Kasumi-1 (cell line): ENCODE data around the gene KRTAP4-3.
"Not testable (repeated sequence)": the region's sequence is repeated elsewhere in the genome, so short reads cannot be mapped to it uniquely, and the experiment has no call there.

Source experiments
- DNase-seq, 2 experiments: peaks; one replicate each; lab custom pipeline; 2025; lab: John Stamatoyannopoulos, UW

KRTAP4-3 gene

GRCh38 chr17:41151525-41151924 is 16.5 kb downstream of the KRTAP4-3 start:
- DNase-seq: no peak

DNA sequence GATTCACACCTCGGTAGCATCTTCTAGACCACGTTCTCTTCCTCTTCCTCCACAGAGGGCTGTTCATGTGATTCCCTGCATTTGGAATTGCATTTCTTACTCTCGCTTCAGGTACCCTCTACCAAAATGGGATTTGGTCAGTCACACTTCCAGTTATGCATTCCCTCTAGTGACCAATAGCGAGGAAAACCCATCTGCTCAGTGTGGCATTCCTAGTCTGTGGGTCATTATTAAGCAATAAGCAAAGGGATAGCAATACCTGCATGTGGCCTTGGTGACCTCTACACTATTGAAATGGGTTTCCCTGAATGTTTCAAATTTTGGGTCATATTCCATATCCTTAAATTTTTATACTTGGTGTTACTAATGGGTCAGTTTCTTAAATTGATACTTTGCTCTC is 18.0 kb downstream of the KRTAP4-3 start:
- DNase-seq: no peak

DNA sequence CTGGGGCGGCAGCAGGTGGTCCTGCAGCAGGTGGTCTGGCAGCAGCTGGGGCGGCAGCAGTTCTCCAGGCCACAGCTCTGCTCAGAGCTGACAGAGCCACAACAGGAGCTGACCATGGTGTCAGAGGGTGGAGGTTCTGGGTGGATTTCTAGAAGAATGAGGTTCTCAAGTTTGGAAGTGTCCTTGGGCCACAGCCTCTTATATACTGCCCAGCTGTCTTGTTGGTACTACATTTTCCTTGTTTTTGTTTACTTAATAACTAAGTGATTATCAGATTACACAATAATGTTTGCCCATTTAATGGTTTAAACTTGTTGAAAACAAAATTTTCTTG is 18.4 kb downstream of the KRTAP4-3 start, which contains the start of gene KRTAP4-5:
Gene KRTAP4-5 (minus strand): TSS at position 174 of the 334 bp plus-strand sequence. CDS start 58 bp downstream, at position 116.
- no peak for DNase-seq

- not testable (repeated sequence) for DNase-seq
These were observed 18.9 kb downstream of the KRTAP4-3 start for GRCh38 chr17:41148971-41149651.

DNA sequence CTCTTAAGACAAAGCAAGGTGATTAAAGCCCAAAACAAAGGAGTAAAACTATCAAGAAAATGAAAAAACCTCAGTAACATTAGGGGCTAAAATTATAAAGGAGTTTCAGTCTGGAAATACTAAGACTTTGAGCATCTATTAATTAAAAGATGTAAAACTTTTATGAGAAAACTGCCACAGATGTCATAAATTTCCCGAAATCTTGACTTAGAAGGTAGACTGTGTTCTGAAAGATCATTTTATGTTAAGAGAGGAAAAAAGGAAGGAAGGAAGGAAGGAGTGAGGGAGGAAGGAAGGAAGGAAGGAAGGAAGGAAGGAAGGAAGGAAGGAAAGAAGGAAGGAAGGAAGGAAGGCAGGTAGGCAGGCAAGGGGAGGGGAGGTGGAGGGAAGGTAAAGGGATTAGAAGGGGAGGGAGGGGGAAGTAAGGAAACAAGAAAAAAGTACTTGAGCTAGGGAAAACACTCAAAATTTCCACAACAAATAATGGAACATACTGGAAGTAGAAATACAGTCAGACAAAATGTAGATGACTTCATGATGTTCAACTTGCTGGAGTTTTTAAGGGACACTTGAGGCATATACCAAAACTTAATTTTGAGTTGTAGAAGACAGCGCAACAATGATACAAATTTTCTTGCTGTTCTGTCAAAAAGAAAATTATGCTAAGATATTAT is 20.4 kb downstream of the KRTAP4-3 start:
- DNase-seq: no peak

DNA sequence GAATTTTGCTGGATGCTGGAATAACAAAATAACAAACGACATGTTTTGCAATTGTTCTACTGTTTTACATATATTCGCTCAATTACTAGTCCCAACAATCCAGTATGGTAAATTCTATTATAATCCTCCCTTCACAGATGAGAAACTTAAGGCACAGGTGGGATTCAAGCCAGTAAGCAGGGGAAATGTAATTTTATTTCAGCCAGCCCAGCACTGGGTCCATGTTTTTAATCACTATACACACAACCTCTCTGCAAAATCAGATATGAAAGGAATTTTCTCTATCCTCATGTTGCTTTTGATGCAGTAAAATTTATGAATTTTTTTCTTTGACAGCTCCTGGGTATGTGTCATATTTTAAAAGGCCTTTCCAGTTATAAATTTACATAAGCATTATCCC is 22.8 kb downstream of the KRTAP4-3 start:
- no peak for DNase-seq

DNA sequence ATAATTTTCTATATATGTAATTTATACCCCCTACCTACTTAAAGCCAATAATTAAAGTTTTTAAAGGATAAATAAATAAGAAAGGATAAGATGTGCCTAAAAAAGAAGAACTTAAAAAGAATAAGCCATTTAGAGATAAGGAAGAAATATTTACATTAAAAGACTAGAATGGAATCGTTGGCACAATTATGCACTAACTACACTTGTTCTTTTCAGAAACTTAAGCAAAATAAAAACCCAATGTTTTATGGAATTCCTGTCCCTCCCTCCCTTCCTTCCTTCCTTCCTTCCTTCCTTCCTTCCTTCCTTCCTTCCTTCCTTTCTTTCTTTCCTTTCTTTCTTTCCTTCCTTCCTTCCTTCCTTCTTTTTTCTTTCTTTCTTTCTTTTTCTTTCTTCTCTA is 23.2 kb downstream of the KRTAP4-3 start:
- no peak for DNase-seq

GRCh38 chr17:41141361-41141760 is 26.7 kb downstream of the KRTAP4-3 start:
- DNase-seq: no peak

GRCh38 chr17:41140360-41141131 is 27.5 kb downstream of the KRTAP4-3 start, which contains the start of gene KRTAP4-6:
KRTAP4-6 (minus strand) TSS chr17:41140544; CDS start chr17:41140487, 57 bp downstream.
- DNase-seq: no peak

GRCh38 chr17:41139865-41140264 is 28.2 kb downstream of the KRTAP4-3 start:
- not testable (repeated sequence) for DNase-seq

DNA sequence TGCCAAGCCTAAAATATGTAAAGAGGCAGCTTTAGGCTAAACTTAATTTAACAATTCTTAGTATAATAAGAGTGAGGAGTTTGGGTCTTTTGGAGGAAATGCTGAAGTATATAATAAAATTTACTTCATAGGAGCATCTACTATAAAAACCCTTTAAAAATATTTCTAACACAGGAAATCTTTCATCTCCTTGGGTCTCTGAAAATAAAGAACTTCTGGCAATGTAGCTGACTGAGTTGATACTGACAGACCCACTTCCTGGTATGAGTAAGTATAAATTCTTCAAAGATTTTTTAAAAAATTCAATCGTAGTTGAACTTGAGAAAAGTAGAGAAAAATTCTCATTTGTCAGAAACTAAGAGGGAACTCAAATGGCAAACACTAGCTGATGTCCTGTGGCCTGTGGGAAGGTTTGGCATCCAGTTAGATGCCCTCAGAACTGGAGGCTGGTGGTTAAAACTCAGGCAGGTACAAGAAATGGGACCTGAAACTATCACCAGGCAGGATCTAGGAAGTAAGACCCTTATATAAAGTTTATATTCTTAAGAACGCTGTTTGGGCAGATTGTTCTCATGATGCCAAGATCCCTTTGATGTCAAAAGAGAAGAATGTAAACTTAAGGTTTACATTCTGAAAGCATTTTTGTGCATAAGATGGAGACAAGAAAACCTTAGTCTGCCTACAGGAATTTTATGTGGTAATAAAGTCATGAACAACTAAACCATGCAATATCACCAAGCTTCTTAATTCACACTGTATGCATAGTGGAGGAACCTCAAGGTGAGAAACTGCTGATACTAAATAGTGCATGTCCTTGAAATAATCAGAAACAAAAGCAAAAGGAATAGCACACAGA is 33.9 kb downstream of the KRTAP4-3 start:
- DNase-seq: no peak

GRCh38 chr17:41131979-41132378 is 36.0 kb downstream of the KRTAP4-3 start:
- DNase-seq: no peak

DNA sequence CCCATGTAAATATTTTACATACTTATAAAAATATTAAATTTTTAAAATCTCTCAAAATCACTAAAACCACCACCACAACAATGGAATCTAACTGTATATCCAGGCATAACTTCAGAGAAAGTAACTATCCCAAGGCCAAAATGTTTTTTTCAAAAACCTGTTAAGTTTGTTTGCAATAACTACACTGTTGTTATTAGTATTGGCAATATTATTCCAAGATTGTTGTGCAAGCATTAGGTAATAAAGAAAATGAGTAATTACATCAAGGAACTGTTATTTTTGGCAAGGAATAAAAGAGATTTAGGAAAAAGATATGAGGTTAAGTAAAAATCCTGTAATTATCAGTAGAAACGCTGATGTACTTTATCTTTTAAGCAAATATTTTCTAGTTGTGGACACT is 40.6 kb downstream of the KRTAP4-3 start:
- DNase-seq: no peak

DNA sequence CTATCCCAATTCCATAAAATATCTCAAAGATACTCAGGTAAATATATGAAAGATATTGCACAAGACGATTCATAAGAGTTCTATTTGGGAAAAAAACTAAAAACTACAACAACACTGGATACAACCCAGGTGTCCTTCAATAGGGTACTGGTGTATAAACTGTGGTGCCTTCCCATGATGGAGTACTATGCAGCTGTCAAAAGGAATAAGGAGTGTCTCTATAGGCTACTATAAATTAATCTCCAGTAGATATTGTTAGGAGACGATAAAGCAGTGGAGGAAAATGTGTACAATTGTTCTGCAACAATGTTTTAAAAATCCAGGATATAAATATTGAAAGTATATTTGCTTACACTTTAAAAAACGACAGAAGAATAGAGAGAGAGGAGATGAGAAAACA is 41.6 kb downstream of the KRTAP4-3 start:
- DNase-seq: no peak

- no peak for DNase-seq
These were observed 43.0 kb downstream of the KRTAP4-3 start for GRCh38 chr17:41125064-41125463.

DNA sequence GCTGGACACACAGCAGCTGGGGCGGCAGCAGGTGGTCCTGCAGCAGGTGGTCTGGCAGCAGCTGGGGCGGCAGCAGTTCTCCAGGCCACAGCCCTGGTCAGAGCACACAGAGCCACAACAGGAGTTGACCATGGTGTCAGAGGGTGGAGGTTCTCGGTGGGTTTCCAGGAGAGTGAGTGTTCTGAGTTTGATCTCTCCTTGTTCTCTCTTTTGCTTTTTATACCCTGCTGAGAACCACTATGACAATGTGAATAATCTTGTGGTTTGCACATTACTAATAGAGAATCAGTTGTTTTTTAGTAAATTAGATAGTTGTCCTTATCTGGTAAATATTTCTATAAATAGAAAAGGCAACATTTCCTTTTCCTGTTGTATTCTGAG is 44.0 kb downstream of the KRTAP4-3 start, which contains the start of gene KRTAP4-12:
Gene KRTAP4-12 (minus strand): TSS at position 192 of the 381 bp plus-strand sequence. CDS start 60 bp downstream, at position 132.
- DNase-seq: not testable (repeated sequence)

GRCh38 chr17:41123292-41123990 is 44.6 kb downstream of the KRTAP4-3 start:
- DNase-seq: not testable (repeated sequence)

DNA sequence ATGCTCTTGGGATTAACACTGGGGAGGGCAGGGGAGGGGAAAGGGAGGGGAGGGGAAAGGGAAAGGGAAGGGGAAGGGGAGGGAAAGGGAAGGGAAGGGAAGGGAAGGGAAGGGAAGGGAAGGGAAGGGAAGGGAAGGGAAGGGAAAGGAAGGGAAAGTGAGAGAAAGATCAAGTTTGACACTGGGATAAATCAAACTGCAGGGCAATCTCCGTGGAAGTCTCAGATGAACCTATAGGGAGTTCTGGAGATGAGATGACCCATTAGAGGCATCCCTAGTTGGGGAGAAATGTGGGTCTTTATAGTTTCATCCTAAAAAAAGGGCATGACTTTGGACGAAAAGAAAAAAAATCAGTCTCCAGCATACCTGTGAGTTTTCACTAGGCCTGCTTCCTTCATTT is 46.3 kb downstream of the KRTAP4-3 start:
- DNase-seq: no peak

- DNase-seq: peak; percentile 56 to 59
These were observed 48.0 kb downstream of the KRTAP4-3 start for GRCh38 chr17:41119696-41120690.

DNA sequence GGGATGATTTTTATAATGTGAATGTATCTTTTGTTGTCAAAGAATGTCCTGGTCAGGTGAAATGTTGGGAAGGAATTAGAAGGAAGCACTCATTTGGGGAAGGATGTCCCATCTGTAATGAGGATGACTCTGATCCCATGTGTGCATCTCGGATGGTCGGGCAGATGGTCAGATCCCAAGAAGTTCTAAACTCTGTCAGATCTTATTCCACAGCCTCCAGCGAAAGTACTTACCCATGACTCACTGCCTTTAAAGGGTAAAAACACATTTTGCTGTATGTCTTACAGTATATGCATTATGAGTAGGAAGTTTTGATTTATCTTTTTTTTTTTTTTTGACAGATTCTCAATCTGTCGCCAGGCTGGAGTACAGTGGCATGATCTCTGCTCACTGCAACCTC is 49.3 kb downstream of the KRTAP4-3 start:
- DNase-seq: no peak
